Measurements from ENCODE around the gene ME1.
A peak's percentile ranks its signal among the peaks of the same experiment; 100 is the strongest.

The ME1 gene

DNA sequence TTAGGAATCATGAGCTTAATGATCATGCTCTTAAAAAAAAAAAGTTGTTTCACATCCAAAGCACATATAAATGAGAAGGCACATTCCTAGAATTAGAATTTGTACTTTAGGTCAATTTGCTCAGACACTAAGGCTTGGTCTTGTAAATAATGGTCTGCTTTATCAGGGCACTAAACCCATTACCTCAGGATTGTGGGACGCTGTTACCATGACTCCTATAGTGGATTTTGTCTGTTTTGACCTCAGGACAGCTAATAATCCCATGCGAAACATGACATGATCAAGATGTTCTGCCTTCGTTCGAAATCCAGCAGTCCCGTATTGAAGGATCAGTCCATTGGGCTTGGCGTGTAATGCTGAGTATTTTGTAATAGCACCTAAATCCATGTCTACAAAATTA, 240.2 kb downstream of the ME1 start:
- no peak for DNase-seq (ENCODE audit: low read depth)

DNA sequence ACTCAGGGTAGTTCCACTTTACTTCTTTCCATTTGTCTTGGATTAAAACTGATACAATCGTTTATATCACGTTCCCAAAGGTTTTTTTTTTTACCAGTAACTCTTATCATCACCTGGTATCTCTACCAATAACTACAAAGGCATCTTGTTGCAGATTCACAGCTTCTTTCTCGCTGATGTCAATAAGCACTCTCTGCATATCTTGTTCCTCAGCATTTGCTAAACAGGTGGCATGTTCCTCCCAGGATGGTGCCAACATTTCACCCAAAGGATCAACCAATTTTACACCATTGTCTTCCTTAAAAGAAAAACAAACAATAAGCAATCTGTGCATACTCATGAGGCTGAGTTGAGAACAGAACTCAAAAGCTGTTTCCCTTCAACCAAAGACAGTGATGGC, 242.3 kb downstream of the ME1 start:
- no peak for DNase-seq (ENCODE audit: low read depth)

GRCh38 chr6:83185096-83185495, 245.8 kb downstream of the ME1 start:
- DNase-seq (ENCODE audit: low read depth), result no peak

GRCh38 chr6:83183082-83183828, 247.6 kb downstream of the ME1 start:
- DNase-seq (ENCODE audit: low read depth), result peak; percentile 94

GRCh38 chr6:83182114-83182513, 248.7 kb downstream of the ME1 start:
- no peak for DNase-seq (ENCODE audit: low read depth)

DNA sequence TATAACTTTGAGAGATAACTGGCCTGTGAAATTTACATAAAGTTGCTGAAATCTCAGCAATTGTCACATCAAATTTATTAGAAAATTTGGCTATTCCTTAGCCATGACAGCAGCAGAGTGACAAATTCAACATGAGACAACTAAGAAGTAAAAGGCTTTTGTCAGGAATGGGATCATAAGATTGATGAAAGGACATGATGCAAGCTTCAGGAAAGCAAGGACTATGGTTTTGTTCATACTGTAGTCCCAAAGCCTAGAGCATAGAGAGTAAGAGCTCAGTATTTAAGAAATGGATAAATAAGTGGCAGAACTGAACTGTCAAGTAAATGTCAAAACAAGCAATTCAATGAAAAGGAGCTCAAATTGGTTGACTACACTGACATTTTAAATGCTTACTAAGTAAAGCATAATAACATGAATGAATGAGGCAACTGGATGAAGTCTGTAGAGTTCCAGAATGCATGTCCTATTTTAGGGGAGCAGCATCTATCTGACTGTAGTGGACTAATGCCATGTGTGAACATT, 250.4 kb downstream of the ME1 start:
- no peak for DNase-seq (ENCODE audit: low read depth)

DNA sequence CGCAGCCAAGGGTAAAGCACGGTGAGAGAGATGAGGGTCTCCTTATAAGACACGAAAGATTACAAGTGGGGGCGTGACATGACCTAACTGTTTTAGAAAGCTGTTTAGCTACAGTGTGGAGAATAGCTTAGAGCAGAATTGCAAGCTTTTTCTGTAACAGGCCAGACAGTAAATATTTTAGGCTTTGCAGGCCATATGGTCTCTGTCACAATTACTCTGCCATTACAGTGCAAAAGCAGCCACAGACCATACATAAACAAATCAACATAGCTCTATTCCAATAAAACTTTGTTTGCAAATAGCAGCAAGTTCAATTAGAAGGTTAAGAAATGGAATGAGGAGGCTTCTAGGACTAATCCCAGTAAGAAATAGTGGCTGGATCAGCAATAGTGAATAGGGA, 254.6 kb downstream of the ME1 start:
- DNase-seq (ENCODE audit: low read depth), result no peak

GRCh38 chr6:83169511-83169910, 261.3 kb downstream of the ME1 start:
- DNase-seq (ENCODE audit: low read depth), result no peak

- DNase-seq (ENCODE audit: low read depth), result no peak
Measured at GRCh38 chr6:83169106-83169505, 261.7 kb downstream of the ME1 start.

DNA sequence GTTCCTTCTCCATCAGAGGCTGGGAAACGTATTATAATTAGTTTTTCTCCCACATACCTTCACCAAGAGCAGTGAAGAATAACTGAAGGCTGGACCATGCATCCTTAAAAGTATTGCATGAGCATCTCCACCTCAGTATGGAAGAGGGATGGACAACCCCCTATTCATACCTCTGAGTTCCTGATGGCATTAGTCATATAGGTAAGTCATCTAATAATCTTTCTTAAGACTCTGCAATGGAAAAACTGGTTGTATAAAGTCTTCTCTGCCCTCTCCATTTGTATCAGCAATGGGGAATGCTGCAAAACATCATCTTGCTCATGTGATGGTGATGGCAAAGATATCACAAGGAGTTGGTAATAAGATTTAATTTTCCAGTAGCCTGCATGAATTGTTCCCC, 262.3 kb downstream of the ME1 start:
- no peak for DNase-seq (ENCODE audit: low read depth)

DNA sequence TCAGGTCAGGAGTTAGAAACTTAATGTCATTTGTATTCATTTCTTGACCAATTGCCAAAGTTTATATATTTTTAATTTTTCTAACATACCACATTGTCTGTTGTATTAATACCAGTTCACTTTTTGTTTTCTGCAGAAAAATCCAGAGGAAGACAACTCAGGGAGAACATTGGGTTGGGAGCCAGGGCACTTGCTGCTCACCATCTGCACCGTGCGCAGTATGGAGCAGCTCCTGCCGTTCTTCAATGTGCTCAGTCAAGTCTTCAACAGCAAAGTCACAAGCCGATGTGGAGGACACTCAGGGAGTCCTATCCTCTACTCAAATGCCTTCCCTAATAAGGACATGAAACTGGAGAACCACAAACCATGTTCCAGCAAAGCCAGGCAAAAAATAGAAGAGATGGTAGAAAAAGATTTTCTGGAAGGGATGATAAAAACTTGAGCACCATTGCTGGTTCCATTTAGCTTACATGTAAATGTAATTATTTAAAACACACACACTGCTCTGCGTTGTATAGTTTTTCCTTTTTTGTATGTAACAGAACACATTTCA, 263.0 kb downstream of the ME1 start:
- no peak for DNase-seq (ENCODE audit: low read depth)

All from iris pigment epithelial cell (primary cell).